Tibial artery (tissue), 4 donors: ENCODE data around the gene EXOSC7.
"Not testable (repeated sequence)": the region's sequence is repeated elsewhere in the genome, so short reads cannot be mapped to it uniquely, and the experiment has no call there.

Source experiments
- DNase-seq, 2 donors: peaks; one replicate each; pipeline ENCODE4 v3.0.0-alpha.2; 2019
- H3K27ac ChIP-seq, 2 donors: fragments of 200-600 bp; sonication (generic) in 1 of 2; 1 replicate in 1 of 2; 2 replicates in 1 of 2; pipeline ENCODE4 v1.5.1; 2018 to 2019; ENCODE audit warnings: mild to moderate bottlenecking in 1 of 2
- H3K27me3 ChIP-seq, 2 donors: fragments of 200-600 bp; sonication (generic) in 1 of 2; one replicate each; pipeline versions ENCODE4 v1.5.1 to v1.6.0; 2016 to 2019
- H3K36me3 ChIP-seq, 3 donors: fragments of 200-600 bp; sonication (generic) in 2 of 3; one replicate each; pipeline ENCODE4 v1.5.1; 2016 to 2019; ENCODE audit warnings: mild to moderate bottlenecking in 2 of 3
- H3K4me1 ChIP-seq, 4 donors: fragments of 200-600 bp; sonication (generic) in 2 of 4; 1 replicate in 3 of 4; 2 replicates in 1 of 4; pipeline ENCODE4 v1.5.1; 2016 to 2019
- H3K4me3 ChIP-seq, 2 donors: fragments of 200-600 bp; sonication (generic) in 1 of 2; 1 replicate in 1 of 2; 2 replicates in 1 of 2; pipeline ENCODE4 v1.5.1; 2018 to 2019; ENCODE audit warnings: mild to moderate bottlenecking in 2 of 2
- H3K9me3 ChIP-seq, 3 donors: fragments of 200-600 bp; sonication (generic) in 1 of 3; one replicate each; pipeline ENCODE4 v1.5.1; 2016 to 2019
- CTCF ChIP-seq, 2 experiments: fragments of 200-600 bp in 1 of 2; fragments of 450-650 bp in 1 of 2; IDR thresholded peaks; one replicate each; pipeline ENCODE4 v1.5.1; 2017 to 2019; ENCODE audit warnings: antibody characterized with exemption in 2 of 2, mild to moderate bottlenecking in 1 of 2, moderate library complexity in 1 of 2
- intact Hi-C: fragments of 100-400 bp; cut with DNase I; formaldehyde crosslinking; loops from one replicate; pipeline ENCODE4 v1.15.0; 2023; ENCODE audit warnings: low total_unique reads

Gene EXOSC7

GRCh38 chr3:44981751-44982150 is 5.7 kb downstream of the EXOSC7 start:
- Histone ChIP-seq H3K27ac (no peak overlapping the region), H3K4me1 (peaks cover 0 to 53% (median 22%) of the 10 kb centered on the region in 4 donors), H3K36me3 (no peaks in the 10 kb centered on the region), H3K9me3 (no peaks in the 10 kb centered on the region), H3K27me3 (no peaks in the 10 kb centered on the region), H3K4me3 (no peak overlapping the region)
- no peak for TF ChIP-seq CTCF (IDR thresholded peaks at IDR 0.05)
- intact Hi-C loops: no loop called here
- DNase-seq: no peak

- no peak for DNase-seq
- Histone ChIP-seq H3K4me3 (no peak overlapping the region), H3K27me3 (no peaks in the 10 kb centered on the region), H3K27ac (peak overlapping the region in 1 of 2 donors; percentile 33), H3K36me3 (no peaks in the 10 kb centered on the region), H3K9me3 (no peaks in the 10 kb centered on the region), H3K4me1 (peaks cover 0 to 42% (median 13%) of the 10 kb centered on the region in 4 donors)
- intact Hi-C loops: no loop called here
- TF ChIP-seq CTCF (IDR thresholded peaks at IDR 0.05): no peak
Observed at GRCh38 chr3:44982817-44983216, 6.8 kb downstream of the EXOSC7 start.

GRCh38 chr3:44983484-44983941 is 7.5 kb downstream of the EXOSC7 start:
- no peaks in the 10 kb centered on the region for H3K27me3 ChIP-seq
- no peaks in the 10 kb centered on the region for H3K36me3 ChIP-seq
- H3K4me3 ChIP-seq: no peak overlapping the region
- no peak for DNase-seq
- TF ChIP-seq CTCF (IDR thresholded peaks at IDR 0.05): no peak
- H3K27ac ChIP-seq: peak overlapping the region; percentile 33 to 34
- no peaks in the 10 kb centered on the region for H3K9me3 ChIP-seq
- H3K4me1 ChIP-seq: peaks cover 0 to 39% (median 12%) of the 10 kb centered on the region in 4 donors
- intact Hi-C loops: no loop called here

- no peak for TF ChIP-seq CTCF (IDR thresholded peaks at IDR 0.05)
- no peaks in the 10 kb centered on the region for H3K9me3 ChIP-seq
- H3K36me3 ChIP-seq: peaks cover 0 to 4% (median 0%) of the 10 kb centered on the region in 3 donors
- no peak for DNase-seq
- H3K4me3 ChIP-seq: no peak overlapping the region
- H3K27me3 ChIP-seq: no peaks in the 10 kb centered on the region
- H3K27ac ChIP-seq: no peak overlapping the region
- H3K4me1 ChIP-seq: peaks cover 0 to 31% (median 11%) of the 10 kb centered on the region in 4 donors
- intact Hi-C loops: no loop called here
Observed at GRCh38 chr3:44984335-44984734, 8.3 kb downstream of the EXOSC7 start.

GRCh38 chr3:44986330-44986729 is 10.3 kb downstream of the EXOSC7 start:
- intact Hi-C loops, H3K27ac ChIP-seq, H3K4me3 ChIP-seq, DNase-seq, H3K27me3 ChIP-seq, H3K9me3 ChIP-seq: not testable (repeated sequence)
- H3K36me3 ChIP-seq: peaks cover 0 to 22% (median 3%) of the 10 kb centered on the region in 3 donors
- H3K4me1 ChIP-seq: peaks cover 0 to 29% (median 11%) of the 10 kb centered on the region in 4 donors

GRCh38 chr3:44987332-44987731 is 11.3 kb downstream of the EXOSC7 start:
- H3K27ac ChIP-seq: no peak overlapping the region
- no peak overlapping the region for H3K4me3 ChIP-seq
- peaks cover 0 to 29% (median 10%) of the 10 kb centered on the region in 4 donors for H3K4me1 ChIP-seq
- DNase-seq: no peak
- no peaks in the 10 kb centered on the region for H3K9me3 ChIP-seq
- intact Hi-C loops: no loop called here
- no peak for TF ChIP-seq CTCF (IDR thresholded peaks at IDR 0.05)
- H3K36me3 ChIP-seq: peaks cover 0 to 31% (median 11%) of the 10 kb centered on the region in 3 donors
- no peaks in the 10 kb centered on the region for H3K27me3 ChIP-seq
